Lung (tissue), 12 donors: ENCODE measurements around the gene IL4R. TPM values are rescaled to one million over a fixed set of nuclear protein-coding genes. Genes with fewer than 3 reads are reported as not detected.

Experiments
- ATAC-seq: fragments of 200-7000 bp; cut with Tn5 transposase; one replicate; pipeline ENCODE4 v1.9.1; 2020; ENCODE audit warnings: moderate number of reproducible peaks; ENCODE audit not compliant: insufficient read depth, low FRiP score
- DNase-seq, 3 donors: peaks; one replicate each; pipeline ENCODE4 v3.0.0-alpha.2; 2013 to 2017
- H3K27ac ChIP-seq, 2 donors: one replicate each; pipeline ENCODE4 v1.5.1; 2013; ENCODE audit warnings: mild to moderate bottlenecking in 2 of 2, moderate library complexity in 2 of 2, control low read depth in 1 of 2, inconsistent platforms in 1 of 2, low read depth in 1 of 2, low read length in 1 of 2
- H3K27me3 ChIP-seq, 3 donors: one replicate each; pipeline ENCODE4 v1.5.1; 2013; ENCODE audit warnings: low read length in 2 of 3; ENCODE audit not compliant: control insufficient read depth in 3 of 3, insufficient read depth in 3 of 3
- H3K36me3 ChIP-seq, 4 donors: one replicate each; pipeline ENCODE4 v1.5.1; 2013; ENCODE audit warnings: low read length in 4 of 4, mild to moderate bottlenecking in 1 of 4, moderate library complexity in 1 of 4; ENCODE audit not compliant: control insufficient read depth in 4 of 4, insufficient read depth in 4 of 4
- H3K4me1 ChIP-seq, 5 donors: one replicate each; pipeline ENCODE4 v1.5.1; 2013; ENCODE audit warnings: low read length in 5 of 5, mild to moderate bottlenecking in 2 of 5, moderate library complexity in 1 of 5; ENCODE audit not compliant: control insufficient read depth in 5 of 5, insufficient read depth in 5 of 5
- H3K4me3 ChIP-seq: one replicate; pipeline ENCODE4 v1.5.1; 2013; ENCODE audit warnings: mild to moderate bottlenecking, control low read depth, moderate library complexity
- H3K9ac ChIP-seq, 2 donors: one replicate each; pipeline ENCODE4 v1.5.1; 2013; ENCODE audit warnings: low read length in 2 of 2, control low read depth in 1 of 2; ENCODE audit not compliant: insufficient read depth in 1 of 2
- H3K9me3 ChIP-seq, 4 donors: one replicate each; pipeline ENCODE4 v1.5.1; 2013; ENCODE audit warnings: low read length in 3 of 4, mild to moderate bottlenecking in 1 of 4, moderate library complexity in 1 of 4; ENCODE audit not compliant: control insufficient read depth in 4 of 4, insufficient read depth in 3 of 4
- WGBS, 2 donors: extraction: QIAGEN DNeasy Blood & Tissue Kit; methylation state at CpG; one replicate each; pipeline ENCODE4 v1.1.7; 2013; 5-methylcytosine and 5-hydroxymethylcytosine counted together
- polyA plus RNA-seq, 2 donors: library from polyadenylated mRNA; stranded (reverse); fragments of 200-250 nt; gene quantifications; one replicate each; pipeline ENCODE4 v1.2.1, GENCODE V29; 2013
- total RNA-seq, 2 donors: library from RNA; depleted of rRNA in 1 of 2; stranded (reverse); fragments of >200 nt in 1 of 2; gene quantifications; one replicate each; pipeline ENCODE4 v1.2.1, GENCODE V29; 2014 to 2021
- TF ChIP-seq, protein P1 (sequence below): IDR thresholded peaks from 2 replicates; pipeline ENCODE4 v1.5.1; 2012; ENCODE audit warnings: mild to moderate bottlenecking; ENCODE audit errors: control extremely low read depth, extremely low read depth
- donor health status: control.
- donor health status: control.
- donor health status: Bipolar disorder and iron deficiency.
- donor health status: healthy.
- donor health status: DM: yes; HTN: yes; CAD: no.

The IL4R gene
- total and polyA plus RNA-seq, 4 donors, result 61.3 to 175 (median 114) TPM

GRCh38 chr16:27384425-27384824 is 70.7 kb downstream of the IL4R start:
- no peak for ATAC-seq
- H3K9ac ChIP-seq, result no peak overlapping the region
- no peaks in the 10 kb centered on the region for H3K4me1 ChIP-seq
- no peak overlapping the region for H3K27ac ChIP-seq
- 60 to 70% methylated on average over 5 of the region's 5 CpGs for whole genome bisulfite sequencing, 2 donors
- DNase-seq, result no peak
- TF ChIP-seq, protein P1, sequence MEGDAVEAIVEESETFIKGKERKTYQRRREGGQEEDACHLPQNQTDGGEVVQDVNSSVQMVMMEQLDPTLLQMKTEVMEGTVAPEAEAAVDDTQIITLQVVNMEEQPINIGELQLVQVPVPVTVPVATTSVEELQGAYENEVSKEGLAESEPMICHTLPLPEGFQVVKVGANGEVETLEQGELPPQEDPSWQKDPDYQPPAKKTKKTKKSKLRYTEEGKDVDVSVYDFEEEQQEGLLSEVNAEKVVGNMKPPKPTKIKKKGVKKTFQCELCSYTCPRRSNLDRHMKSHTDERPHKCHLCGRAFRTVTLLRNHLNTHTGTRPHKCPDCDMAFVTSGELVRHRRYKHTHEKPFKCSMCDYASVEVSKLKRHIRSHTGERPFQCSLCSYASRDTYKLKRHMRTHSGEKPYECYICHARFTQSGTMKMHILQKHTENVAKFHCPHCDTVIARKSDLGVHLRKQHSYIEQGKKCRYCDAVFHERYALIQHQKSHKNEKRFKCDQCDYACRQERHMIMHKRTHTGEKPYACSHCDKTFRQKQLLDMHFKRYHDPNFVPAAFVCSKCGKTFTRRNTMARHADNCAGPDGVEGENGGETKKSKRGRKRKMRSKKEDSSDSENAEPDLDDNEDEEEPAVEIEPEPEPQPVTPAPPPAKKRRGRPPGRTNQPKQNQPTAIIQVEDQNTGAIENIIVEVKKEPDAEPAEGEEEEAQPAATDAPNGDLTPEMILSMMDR, result no peak
- H3K9me3 ChIP-seq, result peaks cover 0 to 16% (median 2%) of the 10 kb centered on the region in 4 donors
- H3K36me3 ChIP-seq, result no peaks in the 10 kb centered on the region
- H3K27me3 ChIP-seq, result no peaks in the 10 kb centered on the region
- H3K4me3 ChIP-seq, result no peak overlapping the region

GRCh38 chr16:27385398-27385797 is 71.6 kb downstream of the IL4R start:
- Histone ChIP-seq H3K27ac (no peak overlapping the region), H3K36me3 (no peaks in the 10 kb centered on the region), H3K9ac (no peak overlapping the region), H3K9me3 (peaks cover 0 to 16% (median 2%) of the 10 kb centered on the region in 4 donors), H3K4me1 (no peaks in the 10 kb centered on the region), H3K4me3 (no peak overlapping the region), H3K27me3 (no peaks in the 10 kb centered on the region)
- TF ChIP-seq, protein P1, result no peak
- WGBS, 2 donors, result 91 to 95% methylated on average over 7 of the region's 7 CpGs
- DNase-seq (no peak), ATAC-seq (no peak)

DNA sequence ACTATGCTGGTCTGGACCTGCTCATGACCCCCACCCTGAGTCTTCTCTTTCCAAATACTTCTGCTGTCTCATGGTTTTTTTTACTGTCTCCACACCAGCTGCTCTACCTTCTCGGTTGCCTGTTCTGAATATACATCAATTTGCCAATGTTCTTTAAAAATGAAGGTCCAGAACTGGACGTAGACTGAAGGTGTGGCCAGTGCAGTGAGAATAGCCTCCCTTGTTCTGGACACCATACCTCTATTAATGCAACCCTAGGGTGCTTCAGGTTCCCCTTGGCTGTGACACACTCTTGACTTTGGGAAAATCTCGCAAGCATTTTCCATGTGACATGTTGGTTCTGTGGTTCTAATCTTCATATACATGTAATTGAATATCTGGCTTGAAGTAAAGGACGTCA is 72.9 kb downstream of the IL4R start:
- Histone ChIP-seq H3K27ac (no peak overlapping the region), H3K9ac (no peak overlapping the region), H3K27me3 (no peaks in the 10 kb centered on the region), H3K36me3 (no peaks in the 10 kb centered on the region), H3K4me1 (no peaks in the 10 kb centered on the region), H3K9me3 (peaks cover 0 to 12% (median 2%) of the 10 kb centered on the region in 4 donors), H3K4me3 (no peak overlapping the region)
- WGBS, 2 donors, result 79 to 90% methylated on average over 4 of the region's 4 CpGs
- TF ChIP-seq, protein P1, result no peak
- no peak for DNase-seq
- ATAC-seq, result no peak

GRCh38 chr16:27387724-27388123 is 74.0 kb downstream of the IL4R start:
- H3K27ac ChIP-seq, result no peak overlapping the region
- H3K4me3 ChIP-seq, result no peak overlapping the region
- DNase-seq, result no peak
- no peaks in the 10 kb centered on the region for H3K36me3 ChIP-seq
- WGBS, 2 donors, result 88 to 94% methylated on average over 1 of the region's 1 CpG
- no peaks in the 10 kb centered on the region for H3K27me3 ChIP-seq
- no peak overlapping the region for H3K9ac ChIP-seq
- ATAC-seq, result no peak
- peaks cover 0 to 12% (median 6%) of the 10 kb centered on the region in 4 donors for H3K9me3 ChIP-seq
- H3K4me1 ChIP-seq, result no peaks in the 10 kb centered on the region
- TF ChIP-seq, protein P1, result no peak
